Measurements from ENCODE around the gene PTPRG. TPM values are rescaled to one million over a fixed set of nuclear protein-coding genes. Genes with fewer than 3 reads are reported as not detected.

PTPRG gene
- total RNA-seq, 1 experiment from 2014 or later = 69.3 TPM

DNA sequence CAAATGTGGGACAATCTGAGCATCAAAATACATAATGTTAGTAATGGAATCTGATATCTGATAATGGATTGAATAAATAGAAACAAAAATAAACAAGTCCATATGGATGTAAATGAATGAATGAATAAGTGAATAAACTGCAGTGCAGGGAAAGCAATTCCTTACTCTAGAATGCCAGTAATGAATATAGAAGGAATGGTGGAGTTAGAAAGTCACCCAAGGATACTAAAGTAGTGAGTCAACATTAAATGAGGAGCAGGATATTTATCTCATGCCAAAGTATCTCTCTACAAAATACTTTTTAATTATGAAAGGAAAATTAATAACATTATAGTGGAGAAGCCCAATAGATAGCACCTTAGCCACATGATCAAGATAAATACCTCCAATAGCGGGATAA is 511.7 kb downstream of the PTPRG start:
- no peak overlapping the region for H4K91ac ChIP-seq (ENCODE audit: insufficient read length, low read depth, low read length)
- no peaks in the 10 kb centered on the region for H3K4me1 ChIP-seq (ENCODE audit: insufficient read depth, low read length)
- no peak overlapping the region for H2BK15ac ChIP-seq (ENCODE audit: low read depth, low read length)
- TF ChIP-seq, protein P1, sequence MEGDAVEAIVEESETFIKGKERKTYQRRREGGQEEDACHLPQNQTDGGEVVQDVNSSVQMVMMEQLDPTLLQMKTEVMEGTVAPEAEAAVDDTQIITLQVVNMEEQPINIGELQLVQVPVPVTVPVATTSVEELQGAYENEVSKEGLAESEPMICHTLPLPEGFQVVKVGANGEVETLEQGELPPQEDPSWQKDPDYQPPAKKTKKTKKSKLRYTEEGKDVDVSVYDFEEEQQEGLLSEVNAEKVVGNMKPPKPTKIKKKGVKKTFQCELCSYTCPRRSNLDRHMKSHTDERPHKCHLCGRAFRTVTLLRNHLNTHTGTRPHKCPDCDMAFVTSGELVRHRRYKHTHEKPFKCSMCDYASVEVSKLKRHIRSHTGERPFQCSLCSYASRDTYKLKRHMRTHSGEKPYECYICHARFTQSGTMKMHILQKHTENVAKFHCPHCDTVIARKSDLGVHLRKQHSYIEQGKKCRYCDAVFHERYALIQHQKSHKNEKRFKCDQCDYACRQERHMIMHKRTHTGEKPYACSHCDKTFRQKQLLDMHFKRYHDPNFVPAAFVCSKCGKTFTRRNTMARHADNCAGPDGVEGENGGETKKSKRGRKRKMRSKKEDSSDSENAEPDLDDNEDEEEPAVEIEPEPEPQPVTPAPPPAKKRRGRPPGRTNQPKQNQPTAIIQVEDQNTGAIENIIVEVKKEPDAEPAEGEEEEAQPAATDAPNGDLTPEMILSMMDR (conservative IDR thresholded peaks at IDR 0.05) = no peak
- H2BK5ac ChIP-seq (ENCODE audit: insufficient read length, low read length) = no peak overlapping the region
- Mint-ChIP-seq H3K9me3 (no peaks in the 10 kb centered on the region), H3K27ac (no peak overlapping the region), H3K36me3 (ENCODE audit: insufficient read depth in 1 of 3, low read depth in 3 of 3) (peaks cover 0 to 3% (median 0%) of the 10 kb centered on the region in 3 experiments; a peak in 1 of 7 replicates), H3K4me3 (no peak overlapping the region), H3K4me1 (peaks cover 12 to 15% of the 10 kb centered on the region in 2 experiments), H3K27me3 (ENCODE audit: low read depth) (no peaks in the 10 kb centered on the region)
- no peaks in the 10 kb centered on the region for H3K27me3 ChIP-seq (ENCODE audit: insufficient read depth, low read length)
- no peaks in the 10 kb centered on the region for H3K23me2 ChIP-seq (ENCODE audit: insufficient read length, low read depth, low read length, poor library complexity, severe bottlenecking)
- H3K79me1 ChIP-seq (ENCODE audit: insufficient read depth, low read depth, low read length, poor library complexity, severe bottlenecking) = peaks cover 6% of the 10 kb centered on the region
- no peak overlapping the region for H2BK12ac ChIP-seq (ENCODE audit: insufficient read length, low read depth, low read length)
- H4K8ac ChIP-seq (replicated peaks; ENCODE audit: insufficient read length, low read depth, low read length) = no peak overlapping the region
- H3K9ac ChIP-seq (ENCODE audit: extremely low read depth, insufficient read length, low read length) = no peak overlapping the region
- H3K56ac ChIP-seq (ENCODE audit: insufficient read length, low read depth, low read length) = no peak overlapping the region
- H3K14ac ChIP-seq (ENCODE audit: insufficient read depth, low read length) = no peak overlapping the region
- no peak overlapping the region for H3K4me2 ChIP-seq (ENCODE audit: insufficient read depth, insufficient read length, low read length)
- H3K4ac ChIP-seq (ENCODE audit: low read depth, low read length) = no peak overlapping the region
- H3K18ac ChIP-seq (ENCODE audit: insufficient read length, low read depth, low read length) = no peak overlapping the region
- no peak for DNase-seq
- H3K9me3 ChIP-seq (ENCODE audit: control insufficient read depth, low read depth, low read length) = no peaks in the 10 kb centered on the region
- H3T11ph ChIP-seq (ENCODE audit: low read length) = no peak overlapping the region
- no peak overlapping the region for H2AK5ac ChIP-seq (ENCODE audit: insufficient read length, low read length)
- H2AFZ ChIP-seq (ENCODE audit: low read length) = no peak overlapping the region
- no peak overlapping the region for H2BK20ac ChIP-seq (ENCODE audit: low read depth, low read length, poor library complexity, severe bottlenecking)
- H3K27ac ChIP-seq (ENCODE audit: insufficient read length, low read depth, low read length) = no peak overlapping the region
- no peak overlapping the region for H2BK120ac ChIP-seq (ENCODE audit: low read depth, low read length, poor library complexity, severe bottlenecking)
- no peak overlapping the region for H3K23ac ChIP-seq (ENCODE audit: insufficient read length, low read depth, low read length)
- no peak overlapping the region for H4K5ac ChIP-seq (ENCODE audit: insufficient read length, low read depth, low read length)
- no peaks in the 10 kb centered on the region for H4K20me1 ChIP-seq (ENCODE audit: control insufficient read depth, insufficient read depth, insufficient read length)
- no CpG with 5 or more reads among the region's 1 CpG for WGBS (ENCODE audit: extremely low coverage, insufficient read length, low lambda C conversion rate)
- H3K79me2 ChIP-seq (ENCODE audit: insufficient read depth, low read length) = 0 out of 2 replicates have a peak, but pooled peaks cover 2% of the 10 kb centered on the region
